Activated naive CD8-positive, alpha-beta T cell treated with anti-CD3 and anti-CD28 coated beads, Interleukin-2, amount 10 ng/mL, durations not matched to agents 7 days and 5 days (primary cell): Measurements from ENCODE around the gene NCK2. TPM values are rescaled to one million over a fixed set of nuclear protein-coding genes. Genes with fewer than 3 reads are reported as not detected.
A peak's percentile ranks its signal among the peaks of the same experiment; 100 is the strongest.

Experiments
- ATAC-seq: fragments of 150-1000 bp; cut with Tn5 transposase; one replicate; pipeline ENCODE4 v1.10.0; 2021; ENCODE audit warnings: low read depth, moderate library complexity
- POLR2A ChIA-PET: fragments of 350-600 bp; sonication (Branson Sonifier 250); formaldehyde crosslinking; loops from one replicate; lab custom pipeline; 2021; ENCODE audit warnings: antibody characterized with exemption; lab: Charles Lee
- DNase-seq: peaks from one replicate; pipeline ENCODE4 v3.0.0; 2021
- H3K27ac Mint-ChIP-seq: one replicate; pipeline ENCODE4 v1.8.0; 2022; ENCODE audit warnings: mild to moderate bottlenecking, mixed read lengths
- H3K27me3 Mint-ChIP-seq: one replicate; pipeline ENCODE4 v1.8.0; 2022; ENCODE audit warnings: mild to moderate bottlenecking, moderate library complexity, mixed read lengths
- H3K36me3 Mint-ChIP-seq: one replicate; pipeline ENCODE4 v1.8.0; 2021; ENCODE audit warnings: mild to moderate bottlenecking, mixed read lengths
- H3K4me1 Mint-ChIP-seq: one replicate; pipeline ENCODE4 v1.8.0; 2021; ENCODE audit warnings: mixed read lengths
- H3K4me3 Mint-ChIP-seq: one replicate; pipeline ENCODE4 v1.8.0; 2022; ENCODE audit warnings: mild to moderate bottlenecking, moderate library complexity, mixed read lengths
- H3K9me3 Mint-ChIP-seq: one replicate; pipeline ENCODE4 v1.8.0; 2021; ENCODE audit warnings: mixed read lengths
- total RNA-seq, 2 experiments: library from RNA; stranded (reverse); gene quantifications; one replicate each; pipeline ENCODE4 v1.2.3, GENCODE V29; 2021

Gene NCK2
- total RNA-seq, 2 experiments from 2014 or later, result 69.6 to 70.0 TPM

GRCh38 chr2:105875241-105875640, 130.5 kb downstream of the NCK2 start:
- Mint-ChIP-seq H3K27ac (no peak overlapping the region), H3K4me3 (no peak overlapping the region), H3K9me3 (peaks cover 5% of the 10 kb centered on the region), H3K27me3 (no peaks in the 10 kb centered on the region), H3K36me3 (peaks cover 60% of the 10 kb centered on the region), H3K4me1 (peaks cover 54% of the 10 kb centered on the region)
- ATAC-seq (no peak), DNase-seq (no peak)
- POLR2A ChIA-PET, result interaction anchor here (0.5 kb wide), 1 partner anchor 76 kb away, joined by 3 read pairs; no protein-coding TSS in a partner anchor

DNA sequence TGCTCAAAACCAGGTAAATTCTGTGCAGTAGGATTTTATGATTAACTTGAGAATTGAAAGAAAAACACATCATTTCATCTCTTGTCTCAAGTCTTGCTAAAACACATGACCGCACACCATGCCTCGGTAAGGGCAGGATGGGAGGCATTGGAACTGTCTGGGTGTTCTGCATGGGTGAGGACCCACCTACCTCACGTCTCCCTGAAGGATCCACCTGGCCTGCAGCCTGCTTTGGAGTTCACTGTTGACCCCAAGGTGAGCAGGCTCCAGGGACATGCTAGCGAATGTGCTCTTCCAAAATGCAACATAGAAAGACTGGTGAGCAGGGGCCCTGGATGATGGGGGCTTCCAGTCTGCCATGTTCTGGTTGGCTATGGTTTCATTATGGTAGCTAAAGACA, 131.5 kb downstream of the NCK2 start:
- Mint-ChIP-seq H3K4me1 (peaks cover 48% of the 10 kb centered on the region), H3K4me3 (no peak overlapping the region), H3K27ac (no peak overlapping the region), H3K9me3 (peaks cover 5% of the 10 kb centered on the region), H3K36me3 (peaks cover 68% of the 10 kb centered on the region), H3K27me3 (no peaks in the 10 kb centered on the region)
- POLR2A ChIA-PET, result no interaction called here
- ATAC-seq (no peak), DNase-seq (no peak)

DNA sequence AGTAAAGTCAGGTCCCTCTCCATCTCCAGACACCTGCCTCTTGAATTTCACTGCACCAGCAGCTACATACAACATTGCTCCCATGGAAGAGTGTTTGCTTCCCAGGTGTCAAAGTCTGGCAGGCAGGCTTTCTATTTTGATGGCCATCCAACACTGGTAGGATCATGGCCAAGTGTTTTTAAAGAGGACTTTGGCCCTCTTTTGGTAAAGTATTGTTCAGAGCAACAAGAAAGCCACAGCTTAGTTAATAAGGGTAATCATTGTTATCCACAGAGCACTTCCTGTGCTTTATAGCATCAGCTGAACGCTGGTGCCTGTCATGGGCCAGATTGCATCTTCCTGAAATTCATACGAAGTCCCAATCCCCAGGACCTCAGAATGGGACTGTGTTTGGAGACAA, 133.2 kb downstream of the NCK2 start:
- no peak overlapping the region for H3K4me3 Mint-ChIP-seq
- ATAC-seq (no peak), DNase-seq (no peak)
- peaks cover 74% of the 10 kb centered on the region for H3K36me3 Mint-ChIP-seq
- H3K9me3 Mint-ChIP-seq, result peaks cover 5% of the 10 kb centered on the region
- peak overlapping the region; percentile 67 for H3K27ac Mint-ChIP-seq
- H3K4me1 Mint-ChIP-seq, result peaks cover 35% of the 10 kb centered on the region
- POLR2A ChIA-PET, result no interaction called here
- no peaks in the 10 kb centered on the region for H3K27me3 Mint-ChIP-seq

DNA sequence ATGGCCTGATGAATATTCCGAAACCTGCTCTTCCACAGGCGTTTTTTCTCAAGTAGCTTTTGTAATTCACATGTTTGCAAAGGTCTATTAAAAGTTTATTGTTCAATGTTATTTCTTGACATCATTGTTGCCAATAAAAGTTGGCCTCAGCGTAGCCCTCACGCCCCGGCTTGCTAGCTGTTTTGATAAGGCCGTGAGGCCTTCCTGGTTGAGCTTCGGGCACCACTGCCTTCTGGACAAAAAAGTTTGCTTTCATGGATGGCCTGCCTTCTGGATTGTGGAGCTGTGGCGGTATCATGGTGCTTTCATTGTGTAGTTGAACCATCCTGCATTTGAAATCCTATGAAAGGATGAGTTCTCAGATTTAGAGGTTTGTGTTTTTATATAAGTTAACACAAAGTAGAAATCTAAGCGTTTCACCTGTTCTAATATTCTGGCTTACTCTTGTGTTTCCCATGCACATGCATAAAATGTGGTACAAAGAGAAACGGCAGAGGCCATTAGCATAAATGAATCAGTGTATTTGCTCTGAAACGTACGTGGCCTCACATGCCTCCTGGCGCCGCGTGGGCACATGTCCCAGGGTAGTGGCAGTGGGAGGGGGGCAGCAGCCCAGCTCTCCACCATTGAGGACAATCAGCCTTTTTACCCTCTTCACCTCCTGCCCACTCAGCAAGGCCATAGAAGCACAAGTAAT, 134.5 kb downstream of the NCK2 start:
- Mint-ChIP-seq H3K4me1 (peaks cover 26% of the 10 kb centered on the region), H3K27me3 (no peaks in the 10 kb centered on the region), H3K4me3 (no peak overlapping the region), H3K9me3 (peaks cover 5% of the 10 kb centered on the region), H3K36me3 (peaks cover 73% of the 10 kb centered on the region), H3K27ac (peak overlapping the region; percentile 11)
- POLR2A ChIA-PET, result no interaction called here
- DNase-seq (no peak), ATAC-seq (no peak)

GRCh38 chr2:105879803-105880300, 135.1 kb downstream of the NCK2 start:
- DNase-seq, result no peak
- peaks cover 77% of the 10 kb centered on the region for H3K36me3 Mint-ChIP-seq
- H3K27ac Mint-ChIP-seq, result no peak overlapping the region
- H3K4me3 Mint-ChIP-seq, result no peak overlapping the region
- H3K9me3 Mint-ChIP-seq, result peaks cover 5% of the 10 kb centered on the region
- POLR2A ChIA-PET, result no interaction called here
- no peaks in the 10 kb centered on the region for H3K27me3 Mint-ChIP-seq
- ATAC-seq, result no peak
- H3K4me1 Mint-ChIP-seq, result peaks cover 32% of the 10 kb centered on the region

DNA sequence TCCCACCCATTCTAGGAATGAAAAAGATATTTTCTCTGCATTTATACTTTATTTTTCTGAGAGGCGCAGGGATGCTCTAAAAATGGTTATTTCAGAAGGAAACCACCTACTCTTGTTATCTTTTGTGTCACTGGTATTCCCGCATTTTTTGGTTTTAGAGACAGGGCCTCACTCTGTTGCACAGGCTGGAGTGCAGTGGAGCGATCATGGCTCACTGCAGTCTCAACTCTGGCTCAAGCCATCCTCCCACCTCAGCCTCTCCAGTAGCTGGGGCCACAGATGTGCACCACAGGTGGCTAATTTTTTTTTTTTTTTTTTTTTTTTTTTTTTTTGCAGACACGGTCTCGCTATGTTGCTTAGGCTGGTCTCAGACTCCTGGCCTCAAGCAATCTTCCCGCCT, 135.9 kb downstream of the NCK2 start:
- no peak for DNase-seq
- Mint-ChIP-seq H3K27me3 (no peaks in the 10 kb centered on the region), H3K9me3 (peaks cover 5% of the 10 kb centered on the region), H3K27ac (no peak overlapping the region), H3K4me1 (peaks cover 28% of the 10 kb centered on the region), H3K4me3 (no peak overlapping the region), H3K36me3 (peaks cover 77% of the 10 kb centered on the region)
- POLR2A ChIA-PET, result no interaction called here
- no peak for ATAC-seq

DNA sequence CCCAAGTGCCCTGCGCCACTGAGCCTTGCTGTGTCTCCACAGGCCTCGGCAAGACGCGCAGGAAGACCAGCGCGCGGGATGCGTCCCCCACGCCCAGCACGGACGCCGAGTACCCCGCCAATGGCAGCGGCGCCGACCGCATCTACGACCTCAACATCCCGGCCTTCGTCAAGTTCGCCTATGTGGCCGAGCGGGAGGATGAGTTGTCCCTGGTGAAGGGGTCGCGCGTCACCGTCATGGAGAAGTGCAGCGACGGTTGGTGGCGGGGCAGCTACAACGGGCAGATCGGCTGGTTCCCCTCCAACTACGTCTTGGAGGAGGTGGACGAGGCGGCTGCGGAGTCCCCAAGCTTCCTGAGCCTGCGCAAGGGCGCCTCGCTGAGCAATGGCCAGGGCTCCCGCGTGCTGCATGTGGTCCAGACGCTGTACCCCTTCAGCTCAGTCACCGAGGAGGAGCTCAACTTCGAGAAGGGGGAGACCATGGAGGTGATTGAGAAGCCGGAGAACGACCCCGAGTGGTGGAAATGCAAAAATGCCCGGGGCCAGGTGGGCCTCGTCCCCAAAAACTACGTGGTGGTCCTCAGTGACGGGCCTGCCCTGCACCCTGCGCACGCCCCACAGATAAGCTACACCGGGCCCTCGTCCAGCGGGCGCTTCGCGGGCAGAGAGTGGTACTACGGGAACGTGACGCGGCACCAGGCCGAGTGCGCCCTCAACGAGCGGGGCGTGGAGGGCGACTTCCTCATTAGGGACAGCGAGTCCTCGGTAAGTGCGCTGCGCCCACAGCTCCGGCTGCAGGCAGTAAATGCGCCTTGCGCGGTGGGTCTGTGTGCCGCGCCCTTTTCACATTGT, 136.8 kb downstream of the NCK2 start:
- Mint-ChIP-seq H3K4me3 (no peak overlapping the region), H3K9me3 (peaks cover 5% of the 10 kb centered on the region), H3K4me1 (peaks cover 31% of the 10 kb centered on the region), H3K36me3 (peaks cover 74% of the 10 kb centered on the region), H3K27me3 (no peaks in the 10 kb centered on the region), H3K27ac (no peak overlapping the region)
- POLR2A ChIA-PET, result no interaction called here
- DNase-seq, result no peak
- no peak for ATAC-seq

GRCh38 chr2:105882341-105882740, 137.6 kb downstream of the NCK2 start:
- Mint-ChIP-seq H3K4me1 (peaks cover 30% of the 10 kb centered on the region), H3K4me3 (no peak overlapping the region), H3K9me3 (peaks cover 5% of the 10 kb centered on the region), H3K36me3 (peaks cover 73% of the 10 kb centered on the region), H3K27ac (no peak overlapping the region), H3K27me3 (no peaks in the 10 kb centered on the region)
- DNase-seq (no peak), ATAC-seq (no peak)
- POLR2A ChIA-PET, result no interaction called here

DNA sequence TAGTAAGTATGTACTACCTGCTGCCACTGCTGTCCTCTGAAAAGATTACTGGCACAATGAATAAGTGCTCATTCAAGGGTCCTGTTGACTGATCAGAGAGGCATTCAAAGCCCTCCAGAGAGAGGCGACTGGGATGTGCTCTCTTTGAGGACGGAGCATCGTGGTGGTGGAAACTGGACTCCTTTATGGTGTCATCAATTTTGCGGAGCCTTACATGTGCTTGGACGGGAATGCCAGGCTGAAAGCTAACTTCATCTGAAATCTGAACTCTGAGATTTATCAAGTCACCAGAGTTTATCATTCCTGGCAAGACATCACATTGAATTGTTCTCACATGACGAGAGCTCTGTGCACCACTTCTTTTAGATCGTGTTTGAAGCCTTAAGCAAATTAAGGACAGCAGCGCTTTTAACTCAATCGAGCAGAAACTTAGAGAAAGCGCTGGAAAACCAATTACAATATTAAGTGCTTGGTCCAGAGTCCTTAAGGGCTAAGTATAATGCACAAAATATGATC, 138.3 kb downstream of the NCK2 start:
- Mint-ChIP-seq H3K27me3 (no peaks in the 10 kb centered on the region), H3K4me3 (no peak overlapping the region), H3K36me3 (peaks cover 72% of the 10 kb centered on the region), H3K9me3 (peaks cover 6% of the 10 kb centered on the region), H3K4me1 (peaks cover 26% of the 10 kb centered on the region), H3K27ac (no peak overlapping the region)
- ATAC-seq, result no peak
- POLR2A ChIA-PET, result no interaction called here
- no peak for DNase-seq

- POLR2A ChIA-PET, result no interaction called here
- peaks cover 4% of the 10 kb centered on the region for H3K9me3 Mint-ChIP-seq
Measured at GRCh38 chr2:105883911-105884694, 139.4 kb downstream of the NCK2 start.

GRCh38 chr2:105885456-105885855, 140.7 kb downstream of the NCK2 start:
- POLR2A ChIA-PET, result no interaction called here
- ATAC-seq, result no peak
- no peak for DNase-seq
- Mint-ChIP-seq H3K27me3 (no peaks in the 10 kb centered on the region), H3K36me3 (peaks cover 68% of the 10 kb centered on the region), H3K9me3 (peaks cover 4% of the 10 kb centered on the region), H3K27ac (no peak overlapping the region), H3K4me1 (peaks cover 26% of the 10 kb centered on the region), H3K4me3 (no peak overlapping the region)

More at GRCh38 chr2:105883911-105884694, 139.4 kb downstream of the NCK2 start:
- DNase-seq, result no peak
- ATAC-seq, result no peak
- peaks cover 26% of the 10 kb centered on the region for H3K4me1 Mint-ChIP-seq
- no peaks in the 10 kb centered on the region for H3K27me3 Mint-ChIP-seq
- H3K27ac Mint-ChIP-seq, result no peak overlapping the region
- H3K4me3 Mint-ChIP-seq, result no peak overlapping the region
- peaks cover 72% of the 10 kb centered on the region for H3K36me3 Mint-ChIP-seq

- H3K4me3 Mint-ChIP-seq, result no peak overlapping the region
- POLR2A ChIA-PET, result no interaction called here
- H3K36me3 Mint-ChIP-seq, result peaks cover 69% of the 10 kb centered on the region
- H3K27ac Mint-ChIP-seq, result no peak overlapping the region
- no peaks in the 10 kb centered on the region for H3K27me3 Mint-ChIP-seq
- ATAC-seq, result no peak
- DNase-seq, result no peak
- peaks cover 27% of the 10 kb centered on the region for H3K4me1 Mint-ChIP-seq
- peaks cover 4% of the 10 kb centered on the region for H3K9me3 Mint-ChIP-seq
Measured at GRCh38 chr2:105886029-105886454, 141.3 kb downstream of the NCK2 start.

DNA sequence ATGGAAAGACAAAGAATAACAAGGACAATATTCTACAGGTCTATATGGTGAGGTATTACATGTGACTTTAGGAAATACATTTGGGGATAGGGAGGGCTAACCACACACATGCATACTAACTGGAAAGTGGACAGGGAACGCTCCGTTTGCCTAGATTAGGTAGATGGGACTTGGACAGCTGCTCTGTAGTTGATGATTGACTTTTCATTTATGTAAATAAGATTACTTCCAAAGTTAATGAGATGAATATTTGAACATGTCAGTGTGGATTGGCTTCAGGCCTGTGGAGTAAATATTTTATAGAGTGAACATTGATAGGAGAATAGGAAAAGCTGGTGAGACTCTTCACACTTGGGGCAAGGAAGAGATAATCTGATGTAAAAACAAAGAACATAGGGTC, 142.0 kb downstream of the NCK2 start:
- POLR2A ChIA-PET, result no interaction called here
- DNase-seq, result no peak
- peaks cover 4% of the 10 kb centered on the region for H3K9me3 Mint-ChIP-seq
- H3K36me3 Mint-ChIP-seq, result peaks cover 65% of the 10 kb centered on the region
- no peak for ATAC-seq
- no peak overlapping the region for H3K27ac Mint-ChIP-seq
- no peaks in the 10 kb centered on the region for H3K27me3 Mint-ChIP-seq
- H3K4me1 Mint-ChIP-seq, result peaks cover 28% of the 10 kb centered on the region
- no peak overlapping the region for H3K4me3 Mint-ChIP-seq
